Naive thymus-derived CD4-positive, alpha-beta T cell (primary cell): Measurements from ENCODE around the gene DNASE1L2. TPM values are rescaled to one million over a fixed set of nuclear protein-coding genes. Genes with fewer than 3 reads are reported as not detected.

Experiments
- ATAC-seq: fragments of 150-1000 bp; cut with Tn5 transposase; 2 replicates; pipeline ENCODE4 v1.10.0; 2021; ENCODE audit warnings: mild to moderate bottlenecking, moderate library complexity
- CTCF ChIA-PET: fragments of 350-600 bp; sonication (Branson Sonifier 250); formaldehyde crosslinking; loops from one replicate; lab custom pipeline; 2021; ENCODE audit warnings: antibody characterized with exemption; lab: Charles Lee
- POLR2A ChIA-PET: fragments of 350-600 bp; sonication (Branson Sonifier 250); formaldehyde crosslinking; loops from one replicate; lab custom pipeline; 2021; ENCODE audit warnings: antibody characterized with exemption, inconsistent platforms; lab: Charles Lee
- DNase-seq, 9 donors: peaks; one replicate each; pipeline versions ENCODE4 v3.0.0 to v3.0.0-alpha.2; 2020 to 2022; ENCODE audit warnings: mixed read lengths in 1 of 9
- H3K27ac ChIP-seq: one replicate; pipeline ENCODE4 v1.7.0; 2013; ENCODE audit warnings: mild to moderate bottlenecking, low read depth, low read length, moderate library complexity
- H3K27me3 ChIP-seq, 2 donors: one replicate each; pipeline ENCODE4 v1.7.0; 2013; ENCODE audit warnings: low read length in 2 of 2, mild to moderate bottlenecking in 2 of 2, moderate library complexity in 2 of 2; ENCODE audit not compliant: control insufficient read depth in 2 of 2, insufficient read depth in 2 of 2
- H3K36me3 ChIP-seq, 3 experiments: 1 replicate in 2 of 3; 2 replicates in 1 of 3; pipeline ENCODE4 v1.7.0; 2013; ENCODE audit warnings: low read length in 3 of 3, mild to moderate bottlenecking in 3 of 3, moderate library complexity in 1 of 3; ENCODE audit not compliant: insufficient read depth in 3 of 3, control insufficient read depth in 2 of 3
- H3K4me1 ChIP-seq, 2 donors: one replicate each; pipeline ENCODE4 v1.7.0; 2013; ENCODE audit warnings: low read length in 2 of 2, mild to moderate bottlenecking in 2 of 2, moderate library complexity in 1 of 2; ENCODE audit not compliant: control insufficient read depth in 2 of 2, insufficient read depth in 2 of 2
- H3K4me3 ChIP-seq: 2 replicates; pipeline ENCODE4 v1.7.0; 2013; ENCODE audit warnings: mild to moderate bottlenecking, low read length
- H3K9me3 ChIP-seq, 3 experiments: 1 replicate in 2 of 3; 2 replicates in 1 of 3; pipeline ENCODE4 v1.7.0; 2013; ENCODE audit warnings: low read length in 3 of 3; ENCODE audit not compliant: control insufficient read depth in 2 of 3
- H3K27ac Mint-ChIP-seq, 9 donors: one replicate each; pipeline ENCODE4 v1.8.0; 2020 to 2022; ENCODE audit warnings: mixed read lengths in 9 of 9, mild to moderate bottlenecking in 8 of 9, moderate library complexity in 5 of 9, inconsistent platforms in 2 of 9
- H3K27me3 Mint-ChIP-seq, 5 donors: one replicate each; pipeline ENCODE4 v1.8.0; 2021 to 2022; ENCODE audit warnings: mixed read lengths in 5 of 5, mild to moderate bottlenecking in 1 of 5
- H3K36me3 Mint-ChIP-seq, 5 donors: one replicate each; pipeline ENCODE4 v1.8.0; 2020 to 2022; ENCODE audit warnings: mixed read lengths in 5 of 5, mild to moderate bottlenecking in 3 of 5, inconsistent platforms in 1 of 5
- H3K4me1 Mint-ChIP-seq, 7 donors: one replicate each; pipeline ENCODE4 v1.8.0; 2020 to 2022; ENCODE audit warnings: mixed read lengths in 7 of 7, mild to moderate bottlenecking in 3 of 7, inconsistent platforms in 1 of 7
- H3K4me3 Mint-ChIP-seq, 10 donors: one replicate each; pipeline ENCODE4 v1.8.0; 2020 to 2022; ENCODE audit warnings: mild to moderate bottlenecking in 10 of 10, mixed read lengths in 10 of 10, moderate library complexity in 6 of 10, inconsistent platforms in 2 of 10
- H3K9me3 Mint-ChIP-seq, 11 donors: one replicate each; pipeline ENCODE4 v1.8.0; 2020 to 2022; ENCODE audit warnings: mixed read lengths in 11 of 11, mild to moderate bottlenecking in 4 of 11, inconsistent platforms in 1 of 11, moderate library complexity in 1 of 11
- intact Hi-C, 2 donors: fragments of 100-400 bp; cut with micrococcal nuclease; formaldehyde crosslinking; loops; one replicate each; pipeline ENCODE4 v1.15.1; 2023
- polyA plus RNA-seq, 2 donors: library from polyadenylated mRNA; unstranded; fragments of 300-500 nt; fragmentation: Illumina TruSeq; gene quantifications; one replicate each; pipeline ENCODE4 v1.2.3, GENCODE V29; 2021
- total RNA-seq, 6 experiments: library from RNA in 5 of 6; stranded (reverse) in 5 of 6; gene quantifications; 1 replicate in 5 of 6; 2 replicates in 1 of 6; pipeline ENCODE4 v1.2.3 and lab custom pipeline; 2021 to 2026

DNASE1L2 gene
- total and polyA plus RNA-seq, 7 experiments from 2014 or later = 0.34 to 3.8 (median 2.2) TPM; not detected in 2

GRCh38 chr16:2235234-2235651 is 1.0 kb upstream of the DNASE1L2 start:
- H3K36me3 Mint-ChIP-seq = peaks cover 0 to 24% (median 3%) of the 10 kb centered on the region in 5 donors
- Histone ChIP-seq H3K27me3 (no peaks in the 10 kb centered on the region), H3K36me3 (peaks cover 0 to 56% (median 5%) of the 10 kb centered on the region in 3 experiments), H3K4me1 (no peaks in the 10 kb centered on the region), H3K27ac (no peak overlapping the region), H3K9me3 (no peaks in the 10 kb centered on the region), H3K4me3 (no peak overlapping the region)
- ATAC-seq = no peak
- POLR2A ChIA-PET = no interaction called here
- no peak for DNase-seq
- CTCF ChIA-PET = no interaction called here
- no peaks in the 10 kb centered on the region for H3K9me3 Mint-ChIP-seq
- no peaks in the 10 kb centered on the region for H3K27me3 Mint-ChIP-seq
- H3K4me1 Mint-ChIP-seq = peaks cover 0 to 6% (median 0%) of the 10 kb centered on the region in 7 donors
- intact Hi-C loops = no loop called here
- H3K4me3 Mint-ChIP-seq = no peak overlapping the region
- H3K27ac Mint-ChIP-seq = no peak overlapping the region

- POLR2A ChIA-PET = no interaction called here
- H3K27ac ChIP-seq = no peak overlapping the region
- H3K36me3 ChIP-seq = peaks cover 0 to 51% (median 5%) of the 10 kb centered on the region in 3 experiments
- Mint-ChIP-seq H3K9me3 (no peaks in the 10 kb centered on the region), H3K4me1 (peaks cover 0 to 6% (median 0%) of the 10 kb centered on the region in 7 donors), H3K27ac (no peak overlapping the region), H3K36me3 (peaks cover 0 to 23% (median 3%) of the 10 kb centered on the region in 5 donors), H3K27me3 (no peaks in the 10 kb centered on the region), H3K4me3 (no peak overlapping the region)
- CTCF ChIA-PET = no interaction called here
- DNase-seq (no peak), ATAC-seq (no peak)
- intact Hi-C loops = no loop called here
- no peak overlapping the region for H3K4me3 ChIP-seq
- no peaks in the 10 kb centered on the region for H3K4me1 ChIP-seq
- H3K9me3 ChIP-seq = no peaks in the 10 kb centered on the region
- no peaks in the 10 kb centered on the region for H3K27me3 ChIP-seq
These were observed 428 bp upstream of the DNASE1L2 start for GRCh38 chr16:2235695-2236336.

GRCh38 chr16:2237102-2237482 is 848 bp downstream of the DNASE1L2 start:
- no peak overlapping the region for H3K4me3 ChIP-seq
- no peak overlapping the region for H3K27ac ChIP-seq
- Mint-ChIP-seq H3K27ac (no peak overlapping the region), H3K4me3 (no peak overlapping the region), H3K36me3 (peaks cover 0 to 19% (median 3%) of the 10 kb centered on the region in 5 donors), H3K9me3 (no peaks in the 10 kb centered on the region), H3K4me1 (peaks cover 0 to 6% (median 0%) of the 10 kb centered on the region in 7 donors), H3K27me3 (no peaks in the 10 kb centered on the region)
- no peaks in the 10 kb centered on the region for H3K27me3 ChIP-seq
- H3K36me3 ChIP-seq = peaks cover 0 to 39% (median 0%) of the 10 kb centered on the region in 3 experiments
- no peaks in the 10 kb centered on the region for H3K4me1 ChIP-seq
- CTCF ChIA-PET = no interaction called here
- ATAC-seq (no peak), DNase-seq (no peak)
- H3K9me3 ChIP-seq = no peaks in the 10 kb centered on the region
- intact Hi-C loops = no loop called here
- POLR2A ChIA-PET = no interaction called here

- no peaks in the 10 kb centered on the region for H3K4me1 ChIP-seq
- H3K4me3 Mint-ChIP-seq = no peak overlapping the region
- no peaks in the 10 kb centered on the region for H3K9me3 Mint-ChIP-seq
- no peak overlapping the region for H3K27ac ChIP-seq
- H3K9me3 ChIP-seq = no peaks in the 10 kb centered on the region
- ChIA-PET POLR2A (no interaction called here), CTCF (no interaction called here)
- no peak overlapping the region for H3K4me3 ChIP-seq
- DNase-seq (no peak), ATAC-seq (no peak)
- no peaks in the 10 kb centered on the region for H3K27me3 ChIP-seq
- no peaks in the 10 kb centered on the region for H3K27me3 Mint-ChIP-seq
- no peak overlapping the region for H3K27ac Mint-ChIP-seq
- intact Hi-C loops = no loop called here
- peaks cover 0 to 10% (median 0%) of the 10 kb centered on the region in 7 donors for H3K4me1 Mint-ChIP-seq
- H3K36me3 ChIP-seq = peaks cover 0 to 39% (median 0%) of the 10 kb centered on the region in 3 experiments
- peaks cover 0 to 23% (median 7%) of the 10 kb centered on the region in 5 donors for H3K36me3 Mint-ChIP-seq
These were observed 1.4 kb downstream of the DNASE1L2 start for GRCh38 chr16:2237493-2238149.

GRCh38 chr16:2238150-2238837 is 2.0 kb downstream of the DNASE1L2 start:
- DNase-seq (no peak), ATAC-seq (no peak)
- Histone ChIP-seq H3K36me3 (peaks cover 0 to 39% (median 0%) of the 10 kb centered on the region in 3 experiments), H3K4me1 (no peaks in the 10 kb centered on the region), H3K4me3 (no peak overlapping the region), H3K27ac (no peak overlapping the region), H3K27me3 (no peaks in the 10 kb centered on the region), H3K9me3 (no peaks in the 10 kb centered on the region)
- intact Hi-C loops = no loop called here
- Mint-ChIP-seq H3K27me3 (no peaks in the 10 kb centered on the region), H3K4me3 (no peak overlapping the region), H3K4me1 (peaks cover 0 to 11% (median 0%) of the 10 kb centered on the region in 7 donors), H3K36me3 (peaks cover 0 to 19% (median 7%) of the 10 kb centered on the region in 5 donors), H3K9me3 (no peaks in the 10 kb centered on the region), H3K27ac (no peak overlapping the region)
- ChIA-PET POLR2A (no interaction called here), CTCF (no interaction called here)

GRCh38 chr16:2238838-2239675 is 2.8 kb downstream of the DNASE1L2 start:
- intact Hi-C loops = no loop called here
- H3K9me3 ChIP-seq = no peaks in the 10 kb centered on the region
- H3K9me3 Mint-ChIP-seq = no peaks in the 10 kb centered on the region
- no peak overlapping the region for H3K27ac ChIP-seq
- ChIA-PET CTCF (no interaction called here), POLR2A (no interaction called here)
- no peak overlapping the region for H3K27ac Mint-ChIP-seq
- H3K36me3 ChIP-seq = peaks cover 0 to 39% (median 0%) of the 10 kb centered on the region in 3 experiments
- H3K36me3 Mint-ChIP-seq = peaks cover 0 to 14% (median 7%) of the 10 kb centered on the region in 5 donors
- no peaks in the 10 kb centered on the region for H3K27me3 ChIP-seq
- no peaks in the 10 kb centered on the region for H3K27me3 Mint-ChIP-seq
- DNase-seq (no peak), ATAC-seq (no peak)
- no peaks in the 10 kb centered on the region for H3K4me1 ChIP-seq
- no peak overlapping the region for H3K4me3 ChIP-seq
- H3K4me3 Mint-ChIP-seq = no peak overlapping the region
- H3K4me1 Mint-ChIP-seq = peaks cover 0 to 11% (median 0%) of the 10 kb centered on the region in 7 donors
